ENCODE data around the gene REXO1.

Gene REXO1

DNA sequence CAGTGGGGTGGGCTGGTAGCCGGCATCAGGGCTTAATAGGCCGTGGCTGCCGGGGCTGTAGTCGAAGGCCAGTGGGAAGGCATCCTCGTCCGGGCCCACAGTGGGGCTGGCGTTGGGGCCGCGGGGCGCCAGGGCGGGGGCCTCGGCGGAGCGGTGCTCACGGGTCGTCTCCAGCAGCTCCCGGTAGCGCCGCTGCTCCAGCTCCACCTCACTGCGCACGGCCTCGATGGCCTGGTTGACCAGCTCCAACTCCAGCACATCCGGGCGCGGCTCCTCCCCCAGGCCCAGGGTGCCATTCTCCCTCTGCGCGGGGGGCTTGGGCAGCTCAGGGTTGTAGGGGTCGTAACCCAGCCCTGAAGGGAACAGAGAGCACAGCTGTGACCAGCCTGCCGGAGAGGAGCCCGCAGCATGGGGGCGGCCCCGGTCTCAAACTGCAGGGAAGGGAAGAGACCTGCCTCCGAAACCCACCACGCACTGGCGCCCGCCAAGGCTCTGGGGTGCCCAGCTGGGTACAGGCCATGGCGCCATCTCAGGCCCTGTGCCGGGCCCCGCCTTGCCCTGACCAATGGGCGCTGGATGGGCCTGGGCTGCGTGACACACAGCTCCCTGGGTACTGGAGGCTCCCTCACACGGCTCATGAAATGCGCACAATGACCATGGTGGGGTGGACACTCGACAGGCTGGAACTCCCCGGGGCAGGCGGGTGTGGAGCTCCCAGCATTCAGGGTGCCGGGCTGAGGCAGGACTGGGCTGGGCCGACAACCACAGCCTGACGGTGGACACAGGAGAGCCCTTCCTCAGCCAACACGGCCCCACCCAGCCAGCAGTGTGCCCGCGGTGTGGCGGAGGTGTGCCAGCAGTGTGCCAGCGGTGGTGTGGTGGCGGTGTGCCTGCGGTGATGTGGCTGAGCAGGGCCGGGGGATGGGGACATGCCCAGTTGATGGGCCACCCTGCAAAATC, 19.7 kb downstream of the REXO1 start:
- FAIRE-seq: no peak

GRCh38 chr19:1827566-1828278, 20.6 kb downstream of the REXO1 start:
- no peak for FAIRE-seq

DNA sequence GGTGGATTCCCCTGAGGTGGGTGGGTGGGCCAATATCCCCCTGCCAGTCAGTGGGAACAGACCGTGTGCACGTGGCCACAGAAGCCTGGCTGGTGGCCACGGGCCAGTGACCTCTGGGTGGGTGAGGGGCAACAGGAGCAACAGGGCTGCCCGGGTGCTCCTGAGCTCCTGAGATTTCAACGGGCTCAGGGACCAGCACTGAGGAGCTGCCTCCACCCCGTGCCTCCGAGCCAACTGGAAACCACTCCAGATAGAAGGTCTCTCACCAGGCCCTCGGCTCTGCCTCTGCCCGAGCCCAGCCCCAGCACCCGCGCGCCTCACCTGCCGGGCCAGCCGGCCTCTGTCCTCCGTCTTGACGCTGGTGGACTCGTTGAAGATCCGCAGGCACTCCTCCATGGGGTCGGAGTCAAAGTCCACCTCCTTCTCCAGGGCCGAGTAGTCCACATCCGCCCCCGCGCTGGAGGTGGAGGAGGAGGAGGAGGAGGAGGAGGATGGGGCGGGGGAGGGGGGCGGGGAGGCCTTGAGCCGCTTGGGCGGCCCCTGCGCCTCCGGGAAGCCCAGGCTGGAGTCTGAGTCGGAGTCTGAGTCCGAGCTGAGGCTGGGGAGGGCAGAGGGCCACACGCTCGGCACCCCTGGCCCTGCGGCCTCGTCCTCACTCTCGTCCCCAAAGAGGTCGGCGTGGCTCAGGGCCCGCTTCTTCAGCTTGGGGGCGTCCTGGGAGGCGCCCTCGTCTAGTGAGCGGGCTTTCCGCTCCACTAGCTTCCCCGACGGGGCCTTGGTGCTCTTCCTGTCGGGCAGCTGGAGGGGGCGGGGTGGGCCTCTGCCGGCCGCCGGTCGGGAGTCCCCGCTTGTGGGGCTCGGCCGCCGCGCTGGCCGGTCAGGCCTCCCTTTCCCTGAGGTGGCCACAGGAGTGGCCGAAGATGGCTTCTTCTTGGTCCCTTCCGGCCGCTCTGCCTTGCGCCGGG, 21.4 kb downstream of the REXO1 start:
- FAIRE-seq: no peak

DNA sequence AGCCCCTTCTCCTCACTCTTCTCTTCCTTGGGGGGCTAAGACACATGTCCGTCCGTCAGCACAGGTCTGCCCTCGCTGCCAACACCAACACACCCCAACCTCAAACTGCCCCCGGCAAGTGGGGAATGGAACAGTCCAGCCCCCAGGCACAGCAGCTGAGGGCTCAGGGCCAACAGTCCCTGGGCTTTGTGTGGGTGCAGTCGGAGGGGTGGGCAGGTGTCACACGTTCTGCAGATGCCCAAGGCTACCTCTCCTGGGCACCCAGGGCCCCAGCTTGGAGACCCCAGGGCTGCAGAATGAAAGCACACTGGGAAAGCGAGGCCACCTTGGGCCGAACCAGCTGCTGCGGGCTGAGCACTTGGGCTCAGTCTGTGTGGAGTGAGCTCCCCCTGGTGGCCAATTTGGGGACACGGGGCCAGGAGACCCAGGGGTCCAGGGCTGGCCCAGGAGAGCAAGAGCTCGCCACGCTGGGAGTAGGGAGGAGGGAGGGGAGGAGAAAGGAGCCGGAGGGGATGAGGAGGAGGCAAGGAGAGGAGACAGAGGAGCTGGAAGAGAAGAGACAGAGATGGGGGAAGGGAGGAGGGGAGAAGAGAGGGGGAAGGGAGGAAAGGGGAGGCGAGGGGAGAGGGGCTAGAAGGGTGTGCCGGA, 22.2 kb downstream of the REXO1 start:
- no peak for FAIRE-seq

GRCh38 chr19:1824252-1824622, 24.0 kb downstream of the REXO1 start:
- FAIRE-seq: no peak

DNA sequence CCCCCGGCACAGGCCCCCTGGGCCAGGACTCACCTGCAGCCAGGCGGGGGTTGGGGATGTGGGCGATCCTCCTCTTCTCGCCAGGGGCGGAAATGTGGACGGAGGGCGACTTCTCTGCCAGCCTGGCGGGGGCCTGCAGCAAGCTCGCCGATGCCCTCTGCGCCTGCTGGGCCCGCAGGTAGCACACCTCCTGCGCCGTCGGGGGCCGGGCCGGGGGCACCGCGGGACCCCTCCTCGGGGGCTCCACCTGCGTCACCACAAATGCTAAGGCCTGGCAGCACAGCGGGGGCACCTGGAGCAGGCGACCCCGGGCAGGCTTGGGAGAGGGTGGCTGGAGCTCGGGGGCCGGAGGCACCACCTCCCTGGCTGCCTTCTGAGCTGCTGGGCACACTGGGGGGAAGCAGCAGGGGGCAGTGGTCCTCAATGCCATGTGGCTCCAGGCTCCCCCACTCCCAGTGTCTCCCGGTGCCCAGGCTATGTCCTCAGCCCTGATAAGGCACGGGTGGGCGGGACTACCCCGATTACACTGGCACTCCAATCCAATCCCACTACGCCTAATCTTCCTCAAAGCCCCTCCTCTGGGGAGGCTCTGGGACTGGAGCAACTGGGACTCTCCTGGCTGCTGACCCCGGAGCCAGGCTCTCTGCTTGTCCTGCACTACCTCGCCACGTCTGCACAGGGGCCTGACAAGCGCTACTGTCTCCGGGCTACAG, 24.6 kb downstream of the REXO1 start:
- no peak for FAIRE-seq

GRCh38 chr19:1823020-1823419, 25.3 kb downstream of the REXO1 start:
- no peak for FAIRE-seq

DNA sequence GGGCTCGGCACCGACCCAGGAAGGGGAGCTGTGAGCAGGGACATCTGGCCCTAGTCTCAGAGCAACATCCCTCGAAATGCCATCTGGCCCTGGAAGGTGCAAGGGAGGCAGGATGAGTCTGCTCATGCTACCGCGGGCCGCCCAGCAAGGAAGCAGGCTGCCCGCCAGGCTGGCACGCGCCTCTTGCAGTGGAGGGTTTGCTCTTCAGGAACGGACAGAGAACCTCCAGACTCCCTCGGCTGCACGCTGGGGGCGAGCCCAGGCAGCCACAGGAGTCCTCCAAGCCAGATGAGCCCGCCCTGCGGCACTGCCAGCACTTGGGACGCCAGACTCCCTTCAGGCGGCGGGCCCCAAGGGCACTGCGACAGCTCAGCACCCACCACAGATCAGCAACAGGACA, 26.1 kb downstream of the REXO1 start:
- no peak for FAIRE-seq

GRCh38 chr19:1819341-1820255, 28.7 kb downstream of the REXO1 start:
- FAIRE-seq: no peak

DNA sequence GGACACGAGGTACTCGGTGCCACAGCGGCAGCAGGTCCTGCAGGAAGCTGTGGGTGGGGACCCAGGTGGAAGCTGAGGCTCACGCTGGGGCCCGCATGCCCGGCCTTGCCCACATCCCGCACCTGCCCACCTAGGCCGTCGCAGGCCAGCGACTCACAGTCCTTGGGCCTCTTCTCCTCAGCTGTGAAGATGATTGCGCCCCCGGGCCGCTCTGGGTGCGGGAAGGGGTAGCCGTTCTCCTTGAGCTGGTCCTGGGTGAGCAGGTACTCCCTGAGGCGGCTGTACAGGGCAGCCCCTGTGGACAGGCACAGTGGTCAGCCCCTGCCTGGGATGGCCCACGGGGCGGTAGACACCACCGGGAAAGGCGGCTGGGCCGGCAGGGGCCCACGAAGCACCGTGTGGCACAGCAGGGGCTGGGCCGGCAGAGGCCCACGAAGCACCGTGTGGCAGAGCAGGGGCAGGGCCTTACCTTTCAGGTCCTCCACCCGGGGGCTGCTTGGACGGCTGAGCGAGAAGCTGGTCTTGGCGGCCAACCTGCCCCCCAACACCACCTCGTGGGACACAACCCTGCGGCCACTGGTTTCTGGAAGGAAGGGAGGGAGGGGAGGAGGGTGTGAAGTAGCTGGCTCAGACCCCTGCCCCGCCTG, 29.6 kb downstream of the REXO1 start:
- FAIRE-seq: no peak

DNA sequence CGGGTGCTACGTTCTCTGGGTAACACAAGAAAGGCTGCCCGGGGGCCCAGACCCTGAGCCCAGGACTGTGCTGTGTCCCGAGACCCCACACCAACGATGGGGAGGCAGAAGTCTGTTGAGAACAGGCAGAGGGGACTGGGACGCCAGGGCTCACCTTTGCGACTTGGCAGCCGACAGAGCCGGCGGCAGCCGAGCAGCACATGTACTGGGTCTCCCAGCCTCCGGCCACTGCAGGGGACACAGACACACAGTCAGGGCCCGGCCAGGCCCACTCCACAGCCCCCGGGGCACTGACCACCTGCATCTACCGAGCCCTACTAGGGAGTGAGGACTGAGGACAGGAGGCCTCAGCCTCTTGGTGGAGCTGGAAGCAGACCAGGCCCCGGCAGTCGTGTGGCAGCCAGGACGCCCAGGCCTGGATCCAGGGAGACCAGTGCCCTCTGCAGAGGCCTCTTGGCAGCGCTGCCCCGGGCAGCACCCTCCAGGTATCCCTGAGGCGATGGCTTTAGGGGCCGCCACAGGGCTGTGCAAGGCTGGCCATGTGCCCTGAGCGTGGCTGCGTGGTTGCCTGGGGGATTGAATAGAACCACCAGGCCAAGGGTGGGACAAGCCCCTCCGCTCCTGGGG, 30.6 kb downstream of the REXO1 start:
- no peak for FAIRE-seq

- no peak for FAIRE-seq
Observed at GRCh38 chr19:1816530-1817298, 31.6 kb downstream of the REXO1 start.

- FAIRE-seq: no peak
Observed at GRCh38 chr19:1815605-1816529, 32.4 kb downstream of the REXO1 start.

GRCh38 chr19:1814833-1815604, 33.3 kb downstream of the REXO1 start:
- no peak for FAIRE-seq

- no peak for FAIRE-seq
Observed at GRCh38 chr19:1814391-1814790, 33.9 kb downstream of the REXO1 start.

Data from islet of Langerhans (tissue), 1 donor.